Duodenal mucosa (tissue), 2 donors: ENCODE measurements around the gene EEF1AKMT3.

ENCODE experiments used
- H3K27ac ChIP-seq: one replicate; pipeline ENCODE4 v1.7.0; 2013; ENCODE audit warnings: low read depth, low read length
- H3K27me3 ChIP-seq, 2 donors: one replicate each; pipeline ENCODE4 v1.7.0; 2013; ENCODE audit warnings: low read length in 2 of 2, control low read depth in 1 of 2; ENCODE audit not compliant: insufficient read depth in 2 of 2, control insufficient read depth in 1 of 2
- H3K36me3 ChIP-seq, 2 donors: one replicate each; pipeline ENCODE4 v1.7.0; 2013; ENCODE audit warnings: low read length in 2 of 2, control low read depth in 1 of 2; ENCODE audit not compliant: insufficient read depth in 2 of 2, control insufficient read depth in 1 of 2
- H3K4me1 ChIP-seq, 2 donors: one replicate each; pipeline ENCODE4 v1.7.0; 2013; ENCODE audit warnings: low read length in 2 of 2, control low read depth in 1 of 2; ENCODE audit not compliant: insufficient read depth in 2 of 2, control insufficient read depth in 1 of 2
- H3K4me3 ChIP-seq, 2 donors: one replicate each; pipeline ENCODE4 v1.7.0; 2013; ENCODE audit warnings: low read length in 2 of 2, low read depth in 1 of 2
- H3K9ac ChIP-seq, 2 donors: one replicate each; pipeline ENCODE4 v1.7.0; 2013; ENCODE audit warnings: low read length in 2 of 2, low read depth in 1 of 2
- H3K9me3 ChIP-seq, 2 donors: one replicate each; pipeline ENCODE4 v1.7.0; 2013; ENCODE audit warnings: low read length in 2 of 2, control low read depth in 1 of 2; ENCODE audit not compliant: control insufficient read depth in 1 of 2

Gene EEF1AKMT3

GRCh38 chr12:57806677-57807076 lies 34.3 kb downstream of the EEF1AKMT3 start:
- Histone ChIP-seq H3K36me3 (peaks cover 14 to 43% of the 10 kb centered on the region in 2 donors), H3K4me1 (no peaks in the 10 kb centered on the region), H3K4me3 (no peak overlapping the region)

GRCh38 chr12:57807285-57807684 lies 34.9 kb downstream of the EEF1AKMT3 start:
- H3K9me3 ChIP-seq, result no peaks in the 10 kb centered on the region
- H3K4me3 ChIP-seq, result no peak overlapping the region
- no peak overlapping the region for H3K27ac ChIP-seq
- H3K36me3 ChIP-seq, result peaks cover 14 to 37% of the 10 kb centered on the region in 2 donors
- H3K27me3 ChIP-seq, result no peaks in the 10 kb centered on the region
- no peak overlapping the region for H3K9ac ChIP-seq
- H3K4me1 ChIP-seq, result no peaks in the 10 kb centered on the region

More at GRCh38 chr12:57806677-57807076, 34.3 kb downstream of the EEF1AKMT3 start:
- H3K27me3 ChIP-seq, result no peaks in the 10 kb centered on the region
- no peaks in the 10 kb centered on the region for H3K9me3 ChIP-seq
- H3K27ac ChIP-seq, result no peak overlapping the region
- H3K9ac ChIP-seq, result no peak overlapping the region

DNA sequence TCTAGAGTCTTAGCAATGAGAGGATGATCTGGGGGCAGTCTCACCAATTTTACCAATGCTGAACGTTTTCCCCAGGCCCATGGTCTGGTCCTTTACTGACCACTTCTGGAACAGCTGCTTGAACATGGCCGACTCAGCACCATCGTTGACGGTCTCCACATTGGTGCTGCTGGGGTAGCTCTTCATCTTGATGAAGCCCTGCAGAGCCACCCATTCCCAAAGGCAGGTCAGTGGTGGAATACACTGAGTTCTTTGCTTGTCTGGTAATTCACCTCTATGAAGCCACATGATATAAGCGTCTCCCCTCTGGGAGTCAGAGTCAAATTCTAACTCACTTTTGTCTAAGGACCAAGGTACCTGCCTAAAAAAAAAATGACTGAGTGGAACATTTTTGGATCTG lies 35.9 kb downstream of the EEF1AKMT3 start:
- Histone ChIP-seq H3K27ac (no peak overlapping the region), H3K4me1 (no peaks in the 10 kb centered on the region), H3K4me3 (no peak overlapping the region), H3K9ac (no peak overlapping the region), H3K27me3 (no peaks in the 10 kb centered on the region), H3K9me3 (no peaks in the 10 kb centered on the region), H3K36me3 (peaks cover 10 to 32% of the 10 kb centered on the region in 2 donors)

- H3K9ac ChIP-seq, result no peak overlapping the region
- H3K36me3 ChIP-seq, result peaks cover 10 to 32% of the 10 kb centered on the region in 2 donors
- H3K4me1 ChIP-seq, result no peaks in the 10 kb centered on the region
- H3K27me3 ChIP-seq, result no peaks in the 10 kb centered on the region
- no peak overlapping the region for H3K27ac ChIP-seq
- no peaks in the 10 kb centered on the region for H3K9me3 ChIP-seq
- H3K4me3 ChIP-seq, result no peak overlapping the region
These were observed 37.0 kb downstream of the EEF1AKMT3 start for GRCh38 chr12:57809425-57809824.

DNA sequence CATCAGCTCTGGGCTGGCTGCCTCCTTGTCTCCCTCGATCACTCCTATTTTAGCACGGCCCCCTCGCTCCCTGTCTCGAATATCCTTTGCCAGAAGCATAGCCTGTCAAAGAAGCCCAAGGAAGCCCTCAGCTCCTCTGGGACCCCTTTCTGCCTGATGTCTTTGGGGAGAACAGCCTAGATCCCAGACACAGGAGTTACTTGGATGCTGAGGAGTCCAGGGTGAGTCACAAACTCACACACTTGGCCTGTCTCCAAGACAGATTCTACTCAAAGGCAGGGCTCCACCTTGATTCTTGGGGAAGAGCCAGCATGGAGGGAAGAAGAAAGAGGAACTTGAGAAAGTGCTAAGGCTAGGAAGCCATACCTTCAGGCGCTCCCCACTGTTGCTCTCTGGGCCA lies 38.0 kb downstream of the EEF1AKMT3 start:
- no peaks in the 10 kb centered on the region for H3K4me1 ChIP-seq
- no peaks in the 10 kb centered on the region for H3K9me3 ChIP-seq
- no peak overlapping the region for H3K9ac ChIP-seq
- H3K36me3 ChIP-seq, result peaks cover 10 to 32% of the 10 kb centered on the region in 2 donors
- no peak overlapping the region for H3K27ac ChIP-seq
- no peak overlapping the region for H3K4me3 ChIP-seq
- no peaks in the 10 kb centered on the region for H3K27me3 ChIP-seq

DNA sequence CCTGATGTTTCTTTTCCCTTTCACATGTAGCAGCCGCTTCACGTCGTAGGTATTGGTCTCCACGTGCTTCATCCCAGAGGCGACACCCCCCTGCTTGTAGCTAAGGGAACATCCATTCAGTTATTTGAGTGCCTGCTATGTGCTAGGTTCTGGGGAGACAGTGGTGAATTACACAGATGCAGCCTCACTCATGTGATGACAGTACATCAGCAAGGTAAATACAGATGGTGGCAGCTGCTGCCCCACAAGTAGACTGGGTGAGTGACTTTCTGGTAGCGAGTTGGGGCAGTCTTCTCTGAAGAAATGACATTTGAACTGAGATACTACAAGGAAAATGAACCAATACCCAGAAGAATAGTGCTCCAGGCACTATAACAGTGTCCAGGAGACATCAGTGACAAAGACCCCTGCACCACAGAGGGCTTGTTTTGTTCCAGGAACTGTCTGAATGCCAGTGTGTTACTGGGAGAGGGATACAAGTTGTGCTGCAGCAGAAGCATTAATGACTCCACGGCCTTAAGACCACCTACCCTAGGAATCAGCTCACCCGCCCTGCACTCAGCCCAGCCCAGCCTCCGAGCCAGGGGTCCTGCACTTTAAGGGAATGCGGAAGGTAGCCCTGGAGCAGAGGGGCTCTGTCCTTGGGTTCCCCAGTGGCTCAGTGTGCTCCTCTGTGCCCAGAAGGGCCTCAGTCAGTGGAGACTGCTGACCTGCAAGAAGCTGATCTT lies 38.8 kb downstream of the EEF1AKMT3 start:
- Histone ChIP-seq H3K9ac (no peak overlapping the region), H3K27ac (no peak overlapping the region), H3K27me3 (no peaks in the 10 kb centered on the region), H3K4me1 (peaks cover 5 to 6% of the 10 kb centered on the region in 2 donors), H3K36me3 (peaks cover 10 to 32% of the 10 kb centered on the region in 2 donors), H3K9me3 (no peaks in the 10 kb centered on the region), H3K4me3 (no peak overlapping the region)

DNA sequence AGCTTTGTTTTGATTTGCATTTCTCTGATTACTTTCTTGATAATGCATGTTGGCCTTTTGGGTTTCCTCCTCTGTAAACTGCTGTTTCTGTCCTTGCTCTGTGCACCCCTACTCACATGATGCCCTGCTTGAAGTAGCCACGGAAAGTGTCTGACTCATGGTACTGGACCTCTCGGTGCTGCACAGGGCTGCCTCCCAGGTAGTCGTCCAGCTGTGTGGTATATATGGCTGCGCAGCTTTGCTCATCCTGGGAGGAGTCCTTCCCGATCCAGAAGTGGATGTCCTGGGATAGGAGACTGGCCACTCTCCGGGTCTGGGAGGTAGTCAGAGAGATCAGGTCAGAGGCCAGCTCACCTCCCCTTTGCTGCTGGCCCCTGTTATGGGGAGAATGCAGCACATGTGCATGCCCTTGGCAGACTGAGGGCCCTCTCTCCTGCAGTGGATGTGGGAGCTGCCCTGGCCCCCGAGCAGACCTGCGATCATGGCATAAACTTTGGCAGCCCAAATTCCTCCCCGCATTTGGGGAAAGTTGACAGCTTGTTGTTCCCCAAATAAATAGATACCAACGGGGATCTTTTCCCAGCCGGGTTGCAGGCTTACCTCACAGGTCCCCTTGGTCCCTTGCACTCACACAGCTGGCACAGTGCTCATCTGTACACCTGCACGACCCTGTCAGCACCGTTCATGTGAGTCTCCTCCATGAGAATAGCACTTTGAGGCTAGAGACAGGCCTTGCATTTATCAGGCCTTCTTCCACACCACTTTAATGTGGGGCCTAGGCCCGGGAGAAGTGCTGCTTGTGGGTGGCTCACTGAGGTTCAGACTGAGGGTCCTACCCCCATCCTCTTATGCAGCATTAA lies 40.9 kb downstream of the EEF1AKMT3 start:
- H3K9me3 ChIP-seq, result no peaks in the 10 kb centered on the region
- H3K4me1 ChIP-seq, result peaks cover 19 to 21% of the 10 kb centered on the region in 2 donors
- no peak overlapping the region for H3K9ac ChIP-seq
- no peak overlapping the region for H3K4me3 ChIP-seq
- no peak overlapping the region for H3K27ac ChIP-seq
- H3K36me3 ChIP-seq, result peaks cover 2 to 13% of the 10 kb centered on the region in 2 donors
- no peaks in the 10 kb centered on the region for H3K27me3 ChIP-seq

GRCh38 chr12:57813971-57814772 lies 41.8 kb downstream of the EEF1AKMT3 start:
- peaks cover 0 to 7% of the 10 kb centered on the region in 2 donors for H3K36me3 ChIP-seq
- H3K9me3 ChIP-seq, result no peaks in the 10 kb centered on the region
- no peak overlapping the region for H3K4me3 ChIP-seq
- H3K27ac ChIP-seq, result no peak overlapping the region
- no peaks in the 10 kb centered on the region for H3K27me3 ChIP-seq
- H3K4me1 ChIP-seq, result peaks cover 19 to 21% of the 10 kb centered on the region in 2 donors
- no peak overlapping the region for H3K9ac ChIP-seq

- Histone ChIP-seq H3K36me3 (peaks cover 0 to 6% of the 10 kb centered on the region in 2 donors), H3K4me3 (no peak overlapping the region), H3K9ac (no peak overlapping the region), H3K27me3 (no peaks in the 10 kb centered on the region), H3K9me3 (no peaks in the 10 kb centered on the region), H3K4me1 (peaks cover 19 to 21% of the 10 kb centered on the region in 2 donors), H3K27ac (no peak overlapping the region)
These were observed 43.0 kb downstream of the EEF1AKMT3 start for GRCh38 chr12:57815177-57816000.
